Fibroblast of the conjunctiva (primary cell): ENCODE results near the gene TMEM108.

ENCODE experiments used
- DNase-seq: peaks from one replicate; pipeline ENCODE4 v3.0.0-alpha.2; 2010; ENCODE audit warnings: low read depth

TMEM108 gene

DNA sequence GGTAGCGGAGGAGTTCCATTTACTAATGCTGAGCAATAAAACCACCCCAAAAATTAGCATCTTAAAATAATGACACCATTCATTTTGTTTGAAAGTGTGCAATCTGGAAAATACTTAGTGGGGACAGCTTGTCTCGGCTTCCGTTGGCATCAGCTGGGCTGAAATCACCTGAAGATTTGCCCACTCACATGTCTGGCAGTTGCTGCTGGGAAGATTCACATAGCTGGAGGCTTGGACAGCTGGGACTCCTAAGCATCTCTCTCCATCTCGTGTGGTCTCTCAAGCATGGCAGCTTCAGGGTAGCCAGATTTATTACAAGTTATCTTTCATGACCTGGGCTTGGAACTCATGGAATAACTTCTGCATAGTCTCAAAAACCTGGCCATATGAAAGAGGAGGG lies 323.2 kb downstream of the TMEM108 start:
- no peak for DNase-seq

GRCh38 chr3:133362539-133362938 lies 324.3 kb downstream of the TMEM108 start:
- DNase-seq = no peak

- DNase-seq = no peak
Observed at GRCh38 chr3:133364704-133365103, 326.5 kb downstream of the TMEM108 start.

GRCh38 chr3:133366921-133367320 lies 328.7 kb downstream of the TMEM108 start:
- DNase-seq = no peak

- DNase-seq = no peak
Observed at GRCh38 chr3:133367403-133367802, 329.2 kb downstream of the TMEM108 start.

- no peak for DNase-seq
Observed at GRCh38 chr3:133367956-133368355, 329.8 kb downstream of the TMEM108 start.

GRCh38 chr3:133368371-133369067 lies 330.3 kb downstream of the TMEM108 start:
- DNase-seq = no peak

- DNase-seq = no peak
Observed at GRCh38 chr3:133369068-133369440, 330.9 kb downstream of the TMEM108 start.

GRCh38 chr3:133371181-133371580 lies 333.0 kb downstream of the TMEM108 start:
- DNase-seq = no peak

GRCh38 chr3:133371676-133372075 lies 333.5 kb downstream of the TMEM108 start:
- DNase-seq = no peak

GRCh38 chr3:133374708-133375402 lies 336.7 kb downstream of the TMEM108 start:
- DNase-seq = no peak

- no peak for DNase-seq
Observed at GRCh38 chr3:133375403-133375745, 337.2 kb downstream of the TMEM108 start.

GRCh38 chr3:133376810-133377209 lies 338.6 kb downstream of the TMEM108 start:
- no peak for DNase-seq

DNA sequence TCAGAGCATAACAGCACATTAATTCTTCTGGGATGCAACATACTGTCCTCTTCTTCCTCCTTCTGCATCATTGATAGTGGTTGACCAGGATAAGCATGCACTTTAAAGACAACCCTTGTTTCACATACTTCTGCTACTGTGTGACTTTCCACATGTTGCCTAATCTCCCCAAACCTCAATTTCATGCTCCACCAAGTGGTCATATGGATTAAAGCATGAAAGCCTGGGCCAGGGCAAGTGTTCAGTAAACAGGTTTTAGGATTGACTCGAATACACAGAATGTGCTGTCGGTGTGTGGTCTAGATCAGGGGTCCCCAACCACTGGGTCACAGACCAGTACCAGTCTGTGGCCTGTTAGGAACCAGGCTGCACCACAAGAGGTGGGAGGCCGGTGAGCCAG lies 339.2 kb downstream of the TMEM108 start:
- peak; percentile 10 for DNase-seq

GRCh38 chr3:133379926-133380325 lies 341.7 kb downstream of the TMEM108 start:
- DNase-seq = no peak

GRCh38 chr3:133380481-133381225 lies 342.5 kb downstream of the TMEM108 start:
- no peak for DNase-seq

GRCh38 chr3:133381346-133382109 lies 343.3 kb downstream of the TMEM108 start:
- DNase-seq = no peak

DNA sequence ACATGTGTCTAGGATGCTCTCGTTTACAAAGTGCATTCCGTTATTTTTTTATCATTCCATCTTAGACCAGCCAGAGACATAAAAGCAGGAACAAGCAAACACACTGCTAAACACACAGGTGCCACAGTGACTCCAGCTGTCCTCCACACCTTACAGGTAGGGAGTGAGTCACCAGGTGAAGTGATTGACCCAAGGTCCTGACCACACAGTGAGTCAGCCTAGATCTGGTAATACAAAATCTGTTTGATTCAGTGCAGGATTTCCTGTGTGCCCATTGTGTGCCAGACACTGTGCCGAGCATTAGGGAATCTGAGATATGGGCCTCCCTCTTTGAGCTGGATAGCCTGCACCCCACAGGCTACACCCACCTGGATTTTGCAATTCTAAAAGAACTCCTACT lies 345.0 kb downstream of the TMEM108 start:
- DNase-seq = no peak

GRCh38 chr3:133383741-133384140 lies 345.6 kb downstream of the TMEM108 start:
- no peak for DNase-seq

DNA sequence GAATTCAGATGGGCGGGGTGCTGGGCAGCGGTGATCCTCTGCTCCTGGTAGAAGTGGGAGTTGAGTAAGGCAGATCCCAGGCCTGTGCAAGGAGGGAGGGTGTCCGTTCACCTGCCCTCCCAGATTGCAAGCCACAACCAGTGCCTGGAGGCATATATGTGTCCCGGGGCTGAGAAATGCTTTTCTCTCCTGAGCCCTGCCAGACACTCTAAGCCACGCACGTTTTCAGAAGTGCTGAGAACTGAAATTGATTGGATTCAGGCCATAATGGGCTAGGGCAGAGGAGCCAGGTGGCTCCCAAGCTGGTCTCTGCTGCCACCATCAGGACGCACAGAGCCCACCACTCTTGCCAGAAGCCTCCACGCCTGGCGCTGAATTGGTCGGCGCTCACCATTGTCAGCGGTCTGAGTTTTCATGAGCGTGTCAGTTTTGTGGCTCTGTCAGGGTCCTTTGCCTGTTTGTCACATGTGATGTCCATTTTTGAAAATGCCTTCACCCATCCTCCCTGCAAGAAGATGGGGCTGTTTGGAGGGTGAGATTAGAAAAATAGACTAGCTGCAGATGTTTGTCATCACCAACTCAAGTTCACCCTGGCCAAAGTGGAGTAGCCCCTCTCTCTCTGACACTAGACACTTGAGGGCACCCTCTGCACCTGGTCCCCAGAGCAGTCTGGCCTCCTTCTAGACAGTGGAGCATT lies 346.3 kb downstream of the TMEM108 start:
- DNase-seq = peak; percentile 34

- no peak for DNase-seq
Observed at GRCh38 chr3:133386876-133387275, 348.7 kb downstream of the TMEM108 start.

DNA sequence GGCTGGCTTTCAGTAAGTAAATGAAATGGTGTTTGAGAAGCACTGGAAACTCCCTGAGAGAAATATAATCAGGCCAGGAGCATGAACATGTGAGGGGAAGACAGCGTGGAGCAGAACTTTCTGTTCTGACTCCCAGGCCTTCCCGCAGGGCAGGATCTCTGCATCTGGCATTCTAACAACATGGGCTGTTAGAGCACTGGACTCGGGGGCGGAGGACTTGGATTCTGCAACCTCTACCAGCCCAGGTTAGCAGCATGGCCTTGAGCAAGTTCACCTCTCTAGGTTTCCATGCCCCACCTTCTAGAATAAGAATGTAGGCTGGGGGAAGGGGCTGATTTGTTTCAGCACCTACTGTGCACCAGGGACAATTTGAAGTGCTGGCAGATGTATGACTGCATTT lies 349.1 kb downstream of the TMEM108 start:
- no peak for DNase-seq
